GM18868 (cell line): ENCODE data around the gene SSBP3.
"Not testable (repeated sequence)": the region's sequence is repeated elsewhere in the genome, so short reads cannot be mapped to it uniquely, and the experiment has no call there.

ENCODE experiments used
- ATAC-seq: cut with Tn5 transposase; IDR thresholded peaks from one replicate; pipeline ENCODE4 v1.9.1; 2021; ENCODE audit warnings: mild to moderate bottlenecking, moderate library complexity; ENCODE audit not compliant: unreplicated experiment

Gene SSBP3

DNA sequence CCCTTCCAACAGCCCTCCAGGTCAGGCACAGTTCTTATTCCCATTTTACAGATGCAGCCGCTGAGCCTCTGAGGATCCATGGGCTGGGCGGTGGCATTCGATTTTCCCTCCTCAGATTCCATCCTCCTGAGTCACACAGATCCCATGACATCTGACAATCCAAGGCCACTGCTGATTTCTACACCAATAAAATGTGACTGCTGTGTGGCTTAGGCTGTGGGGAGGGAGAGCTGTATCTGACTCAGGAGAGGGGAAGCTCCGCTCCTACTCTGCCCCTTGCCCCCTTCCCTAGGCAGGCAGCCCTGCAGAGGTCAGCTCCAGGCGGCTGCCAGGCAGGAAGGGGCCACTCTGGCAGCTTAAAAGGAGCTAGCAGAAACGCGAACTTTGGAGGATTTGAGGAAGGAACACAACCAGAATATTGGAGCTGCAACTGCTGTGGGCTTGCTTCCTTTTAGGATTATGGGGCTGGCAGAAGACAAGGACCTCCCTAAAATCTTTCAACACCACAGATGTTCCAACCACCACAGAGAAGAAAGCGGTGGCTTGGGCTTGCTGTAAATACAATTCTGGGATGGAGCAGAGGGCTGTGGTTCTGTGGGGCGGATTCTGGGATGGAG lies 156.3 kb downstream of the SSBP3 start:
- no peak for ATAC-seq

GRCh38 chr1:54248966-54249365 lies 157.2 kb downstream of the SSBP3 start:
- no peak for ATAC-seq

- ATAC-seq = no peak
Measured at GRCh38 chr1:54247863-54248515, 158.2 kb downstream of the SSBP3 start.

DNA sequence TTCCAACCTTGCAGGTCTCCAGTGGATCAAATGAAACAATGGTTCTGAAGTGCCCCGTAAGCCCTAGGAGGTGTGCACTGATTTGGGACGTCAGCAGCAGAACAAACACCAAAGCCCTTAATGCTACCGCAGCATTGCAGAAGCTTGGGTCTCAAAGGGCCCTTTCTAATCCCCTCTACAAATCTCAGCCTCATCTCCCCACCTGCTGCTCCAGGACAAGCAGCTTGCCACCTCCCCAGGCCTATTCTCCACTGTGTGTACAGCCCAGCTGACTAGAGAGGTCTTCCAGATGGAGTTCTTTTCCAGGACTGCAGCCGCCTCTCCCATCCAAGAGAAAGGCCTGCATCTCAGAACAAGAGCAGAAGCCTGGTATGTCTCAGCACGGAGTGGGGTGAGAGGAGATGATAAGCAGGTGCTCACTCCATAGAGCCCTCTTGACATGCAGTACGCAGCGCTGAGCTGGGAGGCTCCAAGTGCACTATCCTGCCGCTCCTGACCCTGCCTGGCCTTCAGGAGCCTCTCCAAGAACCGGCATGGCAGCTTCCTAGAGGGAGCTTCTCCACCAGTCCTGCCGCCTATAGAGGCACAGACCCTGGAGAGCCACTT lies 160.0 kb downstream of the SSBP3 start:
- no peak for ATAC-seq

GRCh38 chr1:54245501-54245900 lies 160.7 kb downstream of the SSBP3 start:
- no peak for ATAC-seq

- no peak for ATAC-seq
Measured at GRCh38 chr1:54244655-54245054, 161.5 kb downstream of the SSBP3 start.

DNA sequence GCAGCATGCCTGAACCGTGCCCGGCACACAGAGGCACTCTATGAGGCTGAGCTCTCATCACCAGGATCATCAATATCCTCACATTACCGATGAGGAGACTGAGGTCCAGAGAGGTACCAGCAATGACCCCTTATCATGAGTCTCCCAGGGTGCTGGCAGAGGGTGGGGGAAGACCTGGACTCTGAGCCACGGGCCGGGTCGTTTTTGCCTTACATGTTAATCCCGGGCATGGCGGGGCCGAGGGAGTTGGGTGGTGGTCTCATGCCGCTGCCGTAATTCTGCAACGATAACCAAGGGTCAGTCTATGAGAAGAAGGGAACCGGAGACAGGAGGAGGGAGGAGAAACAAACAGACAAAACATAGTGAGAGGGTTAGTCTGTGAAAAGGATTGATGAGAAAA lies 163.2 kb downstream of the SSBP3 start:
- ATAC-seq = no peak

DNA sequence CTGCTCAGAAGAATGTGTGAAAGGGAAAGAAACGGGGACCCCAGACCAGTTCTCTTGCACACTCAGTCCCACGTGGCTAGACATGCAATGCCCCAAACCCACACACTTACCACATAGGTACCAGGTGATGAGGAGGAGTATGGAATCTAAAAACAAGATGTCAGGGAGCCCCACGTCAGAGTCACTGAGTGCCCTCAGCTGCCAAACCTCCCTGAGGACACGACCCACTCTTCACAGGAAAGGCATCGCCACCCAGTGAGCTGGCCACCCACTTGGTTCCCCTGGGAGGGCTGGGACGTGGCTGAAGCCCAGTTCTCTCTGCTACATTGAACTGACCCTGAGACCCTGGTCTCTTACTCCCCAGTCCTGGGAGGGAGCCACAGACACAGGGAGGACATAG lies 164.8 kb downstream of the SSBP3 start:
- ATAC-seq = no peak

GRCh38 chr1:54240741-54241335 lies 165.4 kb downstream of the SSBP3 start:
- ATAC-seq = no peak

DNA sequence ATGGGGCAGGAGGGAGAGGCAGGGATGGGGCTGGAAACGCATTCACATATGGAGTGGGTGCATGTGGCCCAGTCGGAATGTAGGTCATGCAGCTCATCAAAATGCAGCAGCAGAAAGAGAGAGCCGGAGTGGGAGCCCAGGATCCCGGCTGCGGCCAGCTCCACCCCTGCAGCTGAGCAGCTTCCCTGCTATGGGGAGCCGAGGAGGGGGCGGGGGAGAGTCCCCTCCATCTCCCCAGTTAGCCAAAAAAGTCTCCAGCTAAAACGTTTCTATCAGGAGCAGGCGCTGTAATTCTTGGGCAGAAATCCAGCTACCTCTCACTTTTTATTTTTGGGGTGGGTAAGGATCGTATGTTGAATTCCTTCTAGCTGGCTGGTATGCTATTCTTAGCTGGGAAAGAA lies 166.6 kb downstream of the SSBP3 start:
- no peak for ATAC-seq

GRCh38 chr1:54239035-54239383 lies 167.2 kb downstream of the SSBP3 start:
- no peak for ATAC-seq

DNA sequence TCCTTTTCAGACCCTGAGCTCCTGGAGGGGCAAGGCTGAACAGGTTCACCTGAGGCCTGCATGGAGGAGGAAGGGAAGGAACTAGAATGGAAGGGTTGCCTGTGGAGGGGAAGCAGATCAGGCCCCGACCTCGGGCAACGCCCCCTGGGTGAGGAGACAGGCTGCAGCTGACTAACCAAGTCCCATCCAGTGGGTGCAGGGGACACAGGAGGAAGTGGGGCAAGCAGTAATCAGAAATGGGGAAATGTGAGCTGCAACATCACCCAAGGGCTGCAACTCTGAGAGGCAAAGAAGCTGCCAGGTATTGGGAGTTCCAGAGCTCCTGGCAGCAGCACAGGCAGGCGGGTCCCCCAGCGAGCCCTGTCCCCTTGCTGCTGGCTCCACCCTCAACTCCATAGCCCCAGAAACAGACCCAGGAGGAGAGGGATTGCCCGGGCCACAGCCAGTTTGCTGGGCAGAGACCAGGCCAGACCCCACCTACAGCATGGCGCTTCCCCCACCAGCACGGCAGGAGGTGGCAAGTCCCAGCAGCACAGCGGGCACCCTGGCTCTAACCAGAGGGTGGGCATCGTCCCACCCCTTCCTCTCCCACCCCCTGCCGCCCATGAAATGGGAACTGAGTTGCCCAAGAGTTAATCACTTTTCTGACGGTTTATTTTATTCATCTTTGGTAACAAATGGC lies 167.7 kb downstream of the SSBP3 start:
- no peak for ATAC-seq

- ATAC-seq = no peak
Measured at GRCh38 chr1:54237586-54237985, 168.6 kb downstream of the SSBP3 start.

GRCh38 chr1:54234284-54234683 lies 171.9 kb downstream of the SSBP3 start:
- no peak for ATAC-seq

GRCh38 chr1:54233196-54233595 lies 173.0 kb downstream of the SSBP3 start:
- ATAC-seq = not testable (repeated sequence)

DNA sequence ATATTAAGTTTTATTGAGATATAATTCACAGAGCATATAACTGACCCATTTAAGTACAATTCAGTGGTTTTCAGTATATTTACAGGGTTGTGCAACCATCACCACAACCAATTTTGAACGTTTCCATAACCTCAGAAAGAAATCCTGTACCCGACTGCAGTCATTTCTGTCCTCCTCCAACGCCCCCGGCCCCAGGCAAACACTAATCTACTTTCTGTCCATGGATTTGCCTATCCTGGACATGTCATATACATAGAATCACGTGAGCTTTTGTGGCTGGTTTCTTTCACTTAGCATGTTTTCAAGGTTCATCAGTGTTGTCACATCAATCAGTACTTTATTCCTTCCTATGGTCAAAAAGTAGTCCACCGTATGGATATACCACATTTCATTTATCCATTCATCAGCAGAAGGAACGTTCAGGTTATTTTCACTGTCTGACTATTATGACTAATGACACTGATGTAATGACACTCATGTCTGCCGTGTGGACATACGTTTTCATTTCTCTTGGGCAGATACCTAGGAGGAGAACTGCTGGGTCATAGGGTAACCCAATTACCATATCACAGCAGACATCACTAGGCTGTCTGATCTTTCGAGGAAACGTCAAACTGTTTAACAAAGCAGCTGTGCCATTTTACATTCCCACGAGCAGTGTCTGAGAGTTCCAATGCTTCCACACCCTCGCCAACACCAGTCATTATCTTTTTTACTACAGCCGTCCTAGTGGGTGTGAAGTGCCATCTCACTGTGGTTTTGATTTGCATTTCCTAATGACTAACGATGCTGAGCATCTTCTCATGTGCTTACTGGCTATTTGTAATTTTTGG lies 175.5 kb downstream of the SSBP3 start:
- no peak for ATAC-seq

DNA sequence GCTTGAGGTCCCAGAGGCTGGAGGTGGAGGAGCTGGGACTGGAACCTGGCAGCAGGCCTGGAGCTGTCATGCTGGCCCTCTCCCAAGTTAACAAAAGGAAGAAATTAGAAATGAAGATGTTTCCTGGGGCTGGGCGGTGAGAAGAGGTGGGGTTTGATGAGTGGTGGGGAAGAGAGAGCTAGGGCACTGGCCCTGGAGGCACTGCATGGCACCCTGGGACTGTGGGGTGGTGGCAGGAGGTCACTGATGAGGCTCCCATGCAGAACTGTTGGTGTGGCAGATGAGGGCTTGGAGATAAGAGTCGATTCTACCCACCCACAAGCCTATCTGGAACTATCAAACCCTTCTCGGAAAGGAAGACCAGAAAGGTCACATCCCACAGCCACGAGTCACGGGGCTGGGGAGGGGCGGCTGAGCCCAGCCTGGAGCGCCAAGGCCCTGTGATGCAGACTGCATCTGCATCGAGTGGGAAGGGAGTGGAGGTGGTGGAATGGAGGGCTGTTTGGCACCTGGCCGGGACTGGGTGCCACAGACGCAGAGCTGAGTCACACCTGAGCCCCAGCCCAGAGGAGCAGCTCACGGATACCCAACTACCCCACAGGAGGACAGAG lies 176.8 kb downstream of the SSBP3 start:
- ATAC-seq = no peak

DNA sequence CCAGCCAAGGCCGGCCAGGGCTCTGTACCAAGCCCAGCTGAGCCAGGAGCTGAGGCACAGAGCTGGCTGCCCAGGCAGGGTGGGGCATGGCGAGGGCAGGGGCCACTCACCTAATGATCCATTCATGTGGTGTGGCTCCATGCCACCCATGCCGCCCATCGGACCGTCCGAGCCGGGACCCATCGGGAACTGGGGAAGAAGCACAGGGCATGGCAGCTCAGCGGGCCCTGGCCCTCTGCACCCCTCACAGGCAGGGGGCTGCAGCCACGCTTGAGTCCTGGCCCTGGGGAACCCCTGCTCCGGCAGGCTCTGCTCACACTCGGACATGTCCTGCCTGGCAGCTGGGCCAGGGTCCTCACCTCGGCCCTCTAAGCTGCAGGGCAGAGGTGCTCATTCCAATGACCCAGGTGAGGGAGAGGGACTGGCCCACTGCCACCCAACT lies 177.5 kb downstream of the SSBP3 start:
- ATAC-seq = no peak

DNA sequence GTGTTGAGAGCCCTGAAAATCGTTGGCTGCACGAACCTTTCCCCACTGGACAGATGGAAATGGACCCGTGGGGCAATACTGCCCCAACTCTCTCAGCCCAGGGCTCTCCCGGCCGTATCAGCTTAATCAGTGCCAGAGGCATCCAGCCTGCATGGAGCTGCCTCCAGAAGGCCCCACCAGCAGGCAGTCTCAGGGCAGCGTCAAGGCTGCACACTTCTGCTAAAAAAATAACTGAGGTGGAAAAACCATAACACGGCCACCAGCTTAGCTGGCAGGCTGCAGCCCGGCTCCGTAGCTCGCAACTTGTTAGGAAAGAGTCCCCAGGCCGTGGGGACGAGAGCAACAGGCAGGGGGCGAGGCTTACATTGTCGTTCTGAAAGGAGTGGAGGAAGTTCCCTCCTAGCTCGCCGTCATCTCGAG lies 178.3 kb downstream of the SSBP3 start:
- ATAC-seq = no peak

GRCh38 chr1:54227091-54227602 lies 179.0 kb downstream of the SSBP3 start:
- ATAC-seq = no peak
